Esophagus muscularis mucosa (tissue), 4 donors: ENCODE measurements around the gene KHK. TPM values are rescaled to one million over a fixed set of nuclear protein-coding genes. Genes with fewer than 3 reads are reported as not detected.
"Not testable (repeated sequence)": the region's sequence is repeated elsewhere in the genome, so short reads cannot be mapped to it uniquely, and the experiment has no call there.

Experiments used
- DNase-seq: peaks from one replicate; pipeline ENCODE4 v3.0.0-alpha.2; 2017; ENCODE audit errors: extremely low spot score
- H3K27ac ChIP-seq, 4 donors: fragments of 200-600 bp; sonication (generic); replicated peaks in 1 of 4; 1 replicate in 3 of 4; 2 replicates in 1 of 4; pipeline ENCODE4 v1.5.1; 2016 to 2019; ENCODE audit warnings: mild to moderate bottlenecking in 1 of 4
- H3K27me3 ChIP-seq, 4 donors: fragments of 200-600 bp; sonication (generic); one replicate each; pipeline versions ENCODE4 v1.5.1 to v1.6.0; 2016 to 2019
- H3K36me3 ChIP-seq, 4 donors: fragments of 200-600 bp; sonication (generic); one replicate each; pipeline ENCODE4 v1.5.1; 2016 to 2019
- H3K4me1 ChIP-seq, 4 donors: fragments of 200-600 bp; sonication (generic); one replicate each; pipeline ENCODE4 v1.5.1; 2016 to 2019
- H3K4me3 ChIP-seq, 4 donors: fragments of 200-600 bp; sonication (generic); 1 replicate in 2 of 4; 2 replicates in 2 of 4; pipeline ENCODE4 v1.5.1; 2016 to 2019; ENCODE audit warnings: mild to moderate bottlenecking in 4 of 4, moderate library complexity in 1 of 4
- H3K9me3 ChIP-seq, 4 donors: fragments of 200-600 bp; sonication (generic); 1 replicate in 3 of 4; 2 replicates in 1 of 4; pipeline ENCODE4 v1.5.1; 2016 to 2019
- EP300 ChIP-seq: sonication (generic); formaldehyde crosslinking; IDR thresholded peaks from one replicate; pipeline ENCODE4 v1.6.1; 2017; ENCODE audit warnings: antibody characterized with exemption
- POLR2A ChIP-seq: fragments of 450-650 bp; IDR thresholded peaks from one replicate; pipeline ENCODE4 v1.6.1; 2017; ENCODE audit warnings: antibody characterized with exemption, moderate library complexity, mild to moderate bottlenecking, low read depth
- POLR2AphosphoS5 ChIP-seq, 2 donors: sonication (generic); formaldehyde crosslinking; IDR thresholded peaks; one replicate each; pipeline ENCODE4 v1.6.1; 2017; ENCODE audit warnings: antibody characterized with exemption in 2 of 2
- WGBS: methylation state at CpG from one replicate; pipeline ENCODE4 v1.1.5; 2018; 5-methylcytosine and 5-hydroxymethylcytosine counted together
- intact Hi-C: fragments of 100-400 bp; cut with DNase I; formaldehyde crosslinking; loops from one replicate; pipeline ENCODE4 v1.15.1; 2023
- total RNA-seq, 4 donors: library from RNA; depleted of rRNA; stranded (reverse); fragments of >200 nt; gene quantifications; one replicate each; pipeline versions ENCODE4 v1.1.0 to v1.2.1, GENCODE V29; 2016
- TF ChIP-seq, protein P1 (sequence below), 3 experiments: fragments of 200-600 bp in 2 of 3; fragments of 450-650 bp in 1 of 3; sonication (generic) in 2 of 3; IDR thresholded peaks; one replicate each; pipeline ENCODE4 v1.5.1; 2017 to 2019; ENCODE audit warnings: antibody characterized with exemption in 3 of 3, mild to moderate bottlenecking in 2 of 3, moderate library complexity in 1 of 3

KHK gene
- total RNA-seq, 4 donors from 2014 or later = 1.2 to 6.3 (median 1.7) TPM

- Histone ChIP-seq H3K27ac (peak overlapping the region; percentile 98 to 99 (median 98)), H3K4me1 (peaks cover 64 to 91% (median 87%) of the 10 kb centered on the region in 4 donors), H3K36me3 (peaks cover 5 to 34% (median 23%) of the 10 kb centered on the region in 4 donors), H3K4me3 (peak overlapping the region; percentile 75 to 98 (median 90)), H3K9me3 (no peaks in the 10 kb centered on the region), H3K27me3 (no peaks in the 10 kb centered on the region)
- TF ChIP-seq, protein P1, sequence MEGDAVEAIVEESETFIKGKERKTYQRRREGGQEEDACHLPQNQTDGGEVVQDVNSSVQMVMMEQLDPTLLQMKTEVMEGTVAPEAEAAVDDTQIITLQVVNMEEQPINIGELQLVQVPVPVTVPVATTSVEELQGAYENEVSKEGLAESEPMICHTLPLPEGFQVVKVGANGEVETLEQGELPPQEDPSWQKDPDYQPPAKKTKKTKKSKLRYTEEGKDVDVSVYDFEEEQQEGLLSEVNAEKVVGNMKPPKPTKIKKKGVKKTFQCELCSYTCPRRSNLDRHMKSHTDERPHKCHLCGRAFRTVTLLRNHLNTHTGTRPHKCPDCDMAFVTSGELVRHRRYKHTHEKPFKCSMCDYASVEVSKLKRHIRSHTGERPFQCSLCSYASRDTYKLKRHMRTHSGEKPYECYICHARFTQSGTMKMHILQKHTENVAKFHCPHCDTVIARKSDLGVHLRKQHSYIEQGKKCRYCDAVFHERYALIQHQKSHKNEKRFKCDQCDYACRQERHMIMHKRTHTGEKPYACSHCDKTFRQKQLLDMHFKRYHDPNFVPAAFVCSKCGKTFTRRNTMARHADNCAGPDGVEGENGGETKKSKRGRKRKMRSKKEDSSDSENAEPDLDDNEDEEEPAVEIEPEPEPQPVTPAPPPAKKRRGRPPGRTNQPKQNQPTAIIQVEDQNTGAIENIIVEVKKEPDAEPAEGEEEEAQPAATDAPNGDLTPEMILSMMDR (IDR thresholded peaks at IDR 0.05) = no peak
- TF ChIP-seq POLR2AphosphoS5 (IDR thresholded peaks at IDR 0.05) = peak; percentile 83 to 84
- peak; percentile 97 for DNase-seq
- WGBS = under 1% methylated on average over 27 of the region's 34 CpGs
- intact Hi-C loops = loop anchor here (2.0 kb wide), 1 partner anchor 21 kb away; the partner anchor contains the start of gene AGBL5
Measured at GRCh38 chr2:27071990-27072830, 14.4 kb upstream of the KHK start.

- 40% methylated on average over 5 of the region's 5 CpGs for WGBS
- no peak for DNase-seq
- H3K27ac ChIP-seq = peak overlapping the region; percentile 98 to 99 (median 98)
- H3K4me3 ChIP-seq = peak overlapping the region in 2 of 4 donors; percentile 75 to 98
- no peaks in the 10 kb centered on the region for H3K9me3 ChIP-seq
- TF ChIP-seq, protein P1 (IDR thresholded peaks at IDR 0.05) = no peak
- TF ChIP-seq POLR2A (no peak), POLR2AphosphoS5 (IDR thresholded peaks at IDR 0.05) (no peak), EP300 (no peak)
- H3K27me3 ChIP-seq = no peaks in the 10 kb centered on the region
- H3K36me3 ChIP-seq = peaks cover 5 to 27% (median 20%) of the 10 kb centered on the region in 4 donors
- H3K4me1 ChIP-seq = peaks cover 71 to 92% (median 91%) of the 10 kb centered on the region in 4 donors
- intact Hi-C loops = no loop called here
Measured at GRCh38 chr2:27072920-27073319, 13.7 kb upstream of the KHK start.

DNA sequence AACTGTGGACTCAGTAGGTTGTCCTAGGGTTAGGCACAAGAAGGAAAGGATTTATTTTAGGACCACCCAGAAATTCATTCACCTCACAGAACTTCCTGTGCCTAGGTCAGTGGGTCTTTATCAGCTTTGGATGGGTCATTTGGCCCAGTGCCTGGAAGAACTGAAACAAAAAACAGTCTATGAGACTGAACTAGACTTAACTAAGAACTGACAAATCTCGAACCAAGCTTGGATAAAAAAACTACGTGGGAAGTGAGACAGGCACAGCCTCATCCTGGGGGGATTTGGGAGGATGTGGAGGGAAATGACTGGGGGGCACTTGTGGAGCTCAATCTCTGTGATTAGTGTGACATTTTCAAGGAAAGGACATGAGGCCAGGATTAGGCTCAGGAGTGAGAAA is 12.8 kb upstream of the KHK start:
- DNase-seq = no peak
- no peak overlapping the region for H3K4me3 ChIP-seq
- H3K27ac ChIP-seq = peak overlapping the region; percentile 98 to 99 (median 98)
- 11% methylated on average over 2 of the region's 2 CpGs for WGBS
- TF ChIP-seq EP300 (no peak), POLR2A (no peak), POLR2AphosphoS5 (IDR thresholded peaks at IDR 0.05) (no peak)
- TF ChIP-seq, protein P1 (IDR thresholded peaks at IDR 0.05) = no peak
- H3K4me1 ChIP-seq = peaks cover 68 to 89% (median 88%) of the 10 kb centered on the region in 4 donors
- no peaks in the 10 kb centered on the region for H3K27me3 ChIP-seq
- H3K36me3 ChIP-seq = peaks cover 0 to 18% (median 11%) of the 10 kb centered on the region in 4 donors
- intact Hi-C loops = no loop called here
- no peaks in the 10 kb centered on the region for H3K9me3 ChIP-seq

DNA sequence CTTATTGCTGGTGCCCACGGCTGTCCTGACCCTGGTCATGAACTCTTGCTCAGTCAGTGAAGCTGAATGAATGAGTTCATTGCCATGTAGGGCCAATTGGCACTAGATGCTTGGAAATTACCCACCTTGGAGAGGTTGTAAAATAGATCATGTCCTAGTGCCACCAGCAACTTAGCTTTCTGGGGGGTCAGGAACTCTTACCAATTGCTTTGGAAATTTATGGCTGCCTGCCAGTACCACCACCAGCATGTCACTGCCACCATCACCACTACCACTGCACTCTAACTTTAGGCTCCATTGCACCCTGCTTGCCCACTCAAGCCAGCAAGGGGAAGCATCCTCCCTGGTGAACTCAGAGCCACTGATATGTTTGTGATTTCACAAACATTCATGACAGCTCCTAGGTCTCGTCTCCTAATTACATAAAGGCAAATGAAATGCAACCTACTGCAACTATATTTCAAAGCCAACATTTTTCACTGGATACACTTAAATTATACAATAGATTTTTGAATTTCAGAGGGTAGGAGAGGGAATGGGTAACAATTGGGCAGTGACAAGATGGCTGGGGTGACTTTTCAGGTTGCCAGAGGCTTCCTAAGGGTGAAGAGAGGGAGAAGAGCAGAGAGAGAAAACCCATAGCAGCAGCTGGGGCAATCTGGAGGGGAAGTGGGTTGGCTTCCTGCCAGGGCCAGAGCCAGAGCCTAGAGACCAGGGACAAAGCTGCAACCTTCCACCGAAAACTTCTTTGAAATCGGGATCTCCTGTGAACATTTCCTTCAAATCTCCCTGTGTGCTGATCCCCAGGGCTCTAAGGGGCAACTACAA is 11.6 kb upstream of the KHK start:
- H3K4me3 ChIP-seq = no peak overlapping the region
- no peak for TF ChIP-seq POLR2AphosphoS5 (IDR thresholded peaks at IDR 0.05)
- TF ChIP-seq EP300 = no peak
- TF ChIP-seq, protein P1 (IDR thresholded peaks at IDR 0.05) = no peak
- no peak for TF ChIP-seq POLR2A
- no peak for DNase-seq
- H3K9me3 ChIP-seq = no peaks in the 10 kb centered on the region
- 42% methylated on average over 4 of the region's 4 CpGs for WGBS
- H3K27ac ChIP-seq = peak overlapping the region; percentile 98 to 99 (median 98)
- H3K36me3 ChIP-seq = peaks cover 0 to 6% (median under 1%) of the 10 kb centered on the region in 4 donors
- intact Hi-C loops = no loop called here
- H3K4me1 ChIP-seq = peaks cover 57 to 89% (median 88%) of the 10 kb centered on the region in 4 donors
- H3K27me3 ChIP-seq = no peaks in the 10 kb centered on the region

- H3K36me3 ChIP-seq, intact Hi-C loops, H3K4me3 ChIP-seq, DNase-seq, H3K27me3 ChIP-seq, H3K9me3 ChIP-seq: not testable (repeated sequence)
- Histone ChIP-seq H3K4me1 (peaks cover 53 to 89% (median 88%) of the 10 kb centered on the region in 4 donors), H3K27ac (peak overlapping the region; percentile 98 to 99 (median 98))
- WGBS = 77% methylated on average over 6 of the region's 6 CpGs
Measured at GRCh38 chr2:27075566-27075871, 11.1 kb upstream of the KHK start.
